Activated CD4-positive, alpha-beta T cell treated with anti-CD3 and anti-CD28 coated beads, Interleukin-2, amount 10 ng/mL, durations not matched to agents 24 days and 14 days (primary cell): ENCODE data around the gene JAM3. TPM values are rescaled to one million over a fixed set of nuclear protein-coding genes. Genes with fewer than 3 reads are reported as not detected.
A peak's percentile ranks its signal among the peaks of the same experiment; 100 is the strongest.
"Not testable (repeated sequence)": the region's sequence is repeated elsewhere in the genome, so short reads cannot be mapped to it uniquely, and the experiment has no call there.

Source experiments
- DNase-seq: peaks from one replicate; pipeline ENCODE4 v3.0.0; 2022
- H3K27ac Mint-ChIP-seq: one replicate; pipeline ENCODE4 v1.8.0; 2022; ENCODE audit warnings: mild to moderate bottlenecking, mixed read lengths
- H3K27me3 Mint-ChIP-seq: one replicate; pipeline ENCODE4 v1.8.0; 2022; ENCODE audit warnings: mixed read lengths
- H3K36me3 Mint-ChIP-seq: one replicate; pipeline ENCODE4 v1.8.0; 2022; ENCODE audit warnings: low read depth, mild to moderate bottlenecking, mixed read lengths
- H3K4me1 Mint-ChIP-seq: one replicate; pipeline ENCODE4 v1.8.0; 2021; ENCODE audit warnings: mixed read lengths
- H3K4me3 Mint-ChIP-seq: one replicate; pipeline ENCODE4 v1.8.0; 2022; ENCODE audit warnings: mild to moderate bottlenecking, moderate library complexity, mixed read lengths
- H3K9me3 Mint-ChIP-seq: one replicate; pipeline ENCODE4 v1.8.0; 2021; ENCODE audit warnings: mixed read lengths
- intact Hi-C: fragments of 100-400 bp; cut with micrococcal nuclease; formaldehyde crosslinking; loops from one replicate; pipeline ENCODE4 v1.15.1; 2023
- total RNA-seq: library from RNA; stranded (reverse); gene quantifications from 2 replicates; pipeline ENCODE4 v1.2.3, GENCODE V29; 2022

Gene JAM3
- total RNA-seq, 1 donor from 2014 or later: 5.0 TPM

- Mint-ChIP-seq H3K9me3 (no peaks in the 10 kb centered on the region), H3K27me3 (no peaks in the 10 kb centered on the region), H3K4me1 (no peaks in the 10 kb centered on the region), H3K36me3 (peaks cover 65% of the 10 kb centered on the region), H3K4me3 (no peak overlapping the region), H3K27ac (no peak overlapping the region)
- intact Hi-C loops: no loop called here
- no peak for DNase-seq
Measured at GRCh38 chr11:134158023-134158422, 89.2 kb downstream of the JAM3 start.

GRCh38 chr11:134159652-134160051 lies 90.8 kb downstream of the JAM3 start:
- Mint-ChIP-seq H3K36me3 (peaks cover 71% of the 10 kb centered on the region), H3K4me3 (no peak overlapping the region), H3K27ac (no peak overlapping the region), H3K27me3 (no peaks in the 10 kb centered on the region), H3K4me1 (peaks cover 5% of the 10 kb centered on the region), H3K9me3 (no peaks in the 10 kb centered on the region)
- intact Hi-C loops: no loop called here
- DNase-seq: no peak

GRCh38 chr11:134164490-134165370 lies 95.9 kb downstream of the JAM3 start:
- no peak for DNase-seq
- H3K9me3 Mint-ChIP-seq: no peaks in the 10 kb centered on the region
- H3K27me3 Mint-ChIP-seq: no peaks in the 10 kb centered on the region
- intact Hi-C loops: no loop called here
- H3K4me1 Mint-ChIP-seq: peaks cover 5% of the 10 kb centered on the region
- H3K36me3 Mint-ChIP-seq: peaks cover 74% of the 10 kb centered on the region
- H3K4me3 Mint-ChIP-seq: no peak overlapping the region
- no peak overlapping the region for H3K27ac Mint-ChIP-seq

- no peak for DNase-seq
- Mint-ChIP-seq H3K9me3 (no peaks in the 10 kb centered on the region), H3K27ac (no peak overlapping the region), H3K27me3 (no peaks in the 10 kb centered on the region), H3K36me3 (peaks cover 73% of the 10 kb centered on the region), H3K4me1 (no peaks in the 10 kb centered on the region), H3K4me3 (no peak overlapping the region)
- intact Hi-C loops: no loop called here
Measured at GRCh38 chr11:134170177-134170918, 101.5 kb downstream of the JAM3 start.

GRCh38 chr11:134170919-134171281 lies 102.0 kb downstream of the JAM3 start:
- Mint-ChIP-seq H3K9me3 (no peaks in the 10 kb centered on the region), H3K27ac (no peak overlapping the region), H3K4me3 (no peak overlapping the region), H3K4me1 (no peaks in the 10 kb centered on the region), H3K36me3 (peaks cover 72% of the 10 kb centered on the region), H3K27me3 (no peaks in the 10 kb centered on the region)
- intact Hi-C loops: no loop called here
- DNase-seq: no peak

GRCh38 chr11:134171951-134172350 lies 103.1 kb downstream of the JAM3 start:
- no peak overlapping the region for H3K4me3 Mint-ChIP-seq
- no peaks in the 10 kb centered on the region for H3K9me3 Mint-ChIP-seq
- no peaks in the 10 kb centered on the region for H3K4me1 Mint-ChIP-seq
- peaks cover 77% of the 10 kb centered on the region for H3K36me3 Mint-ChIP-seq
- intact Hi-C loops: no loop called here
- no peak for DNase-seq
- no peaks in the 10 kb centered on the region for H3K27me3 Mint-ChIP-seq
- peak overlapping the region; percentile 28 for H3K27ac Mint-ChIP-seq

GRCh38 chr11:134173296-134173695 lies 104.4 kb downstream of the JAM3 start:
- DNase-seq: no peak
- H3K27me3 Mint-ChIP-seq: no peaks in the 10 kb centered on the region
- no peak overlapping the region for H3K4me3 Mint-ChIP-seq
- H3K27ac Mint-ChIP-seq: no peak overlapping the region
- no peaks in the 10 kb centered on the region for H3K9me3 Mint-ChIP-seq
- intact Hi-C loops: no loop called here
- H3K4me1 Mint-ChIP-seq: no peaks in the 10 kb centered on the region
- H3K36me3 Mint-ChIP-seq: peaks cover 74% of the 10 kb centered on the region

- H3K27ac Mint-ChIP-seq: no peak overlapping the region
- peaks cover 62% of the 10 kb centered on the region for H3K36me3 Mint-ChIP-seq
- no peaks in the 10 kb centered on the region for H3K27me3 Mint-ChIP-seq
- H3K4me3 Mint-ChIP-seq: no peak overlapping the region
- intact Hi-C loops: no loop called here
- no peaks in the 10 kb centered on the region for H3K9me3 Mint-ChIP-seq
- H3K4me1 Mint-ChIP-seq: no peaks in the 10 kb centered on the region
- no peak for DNase-seq
Measured at GRCh38 chr11:134176284-134176683, 107.4 kb downstream of the JAM3 start.

- peaks cover 59% of the 10 kb centered on the region for H3K36me3 Mint-ChIP-seq
- no peak overlapping the region for H3K4me3 Mint-ChIP-seq
- no peaks in the 10 kb centered on the region for H3K9me3 Mint-ChIP-seq
- intact Hi-C loops: no loop called here
- peak overlapping the region; percentile 28 for H3K27ac Mint-ChIP-seq
- peaks cover 2% of the 10 kb centered on the region for H3K4me1 Mint-ChIP-seq
- no peak for DNase-seq
- H3K27me3 Mint-ChIP-seq: no peaks in the 10 kb centered on the region
Measured at GRCh38 chr11:134178032-134178674, 109.3 kb downstream of the JAM3 start.

GRCh38 chr11:134181707-134182106 lies 112.8 kb downstream of the JAM3 start:
- H3K9me3 Mint-ChIP-seq: no peaks in the 10 kb centered on the region
- H3K27me3 Mint-ChIP-seq: no peaks in the 10 kb centered on the region
- H3K27ac Mint-ChIP-seq: no peak overlapping the region
- intact Hi-C loops: no loop called here
- H3K4me3 Mint-ChIP-seq: no peak overlapping the region
- H3K36me3 Mint-ChIP-seq: peaks cover 57% of the 10 kb centered on the region
- no peak for DNase-seq
- H3K4me1 Mint-ChIP-seq: peaks cover 2% of the 10 kb centered on the region

GRCh38 chr11:134188092-134188491 lies 119.2 kb downstream of the JAM3 start:
- H3K27ac Mint-ChIP-seq, DNase-seq, intact Hi-C loops, H3K9me3 Mint-ChIP-seq, H3K4me3 Mint-ChIP-seq, H3K27me3 Mint-ChIP-seq, H3K4me1 Mint-ChIP-seq: not testable (repeated sequence)
- peaks cover 85% of the 10 kb centered on the region for H3K36me3 Mint-ChIP-seq

- peaks cover 69% of the 10 kb centered on the region for H3K36me3 Mint-ChIP-seq
- no peak overlapping the region for H3K4me3 Mint-ChIP-seq
Measured at GRCh38 chr11:134196756-134197155, 127.9 kb downstream of the JAM3 start.

GRCh38 chr11:134199531-134199930 lies 130.7 kb downstream of the JAM3 start:
- Mint-ChIP-seq H3K36me3 (peaks cover 68% of the 10 kb centered on the region), H3K27me3 (no peaks in the 10 kb centered on the region), H3K27ac (no peak overlapping the region), H3K4me3 (no peak overlapping the region), H3K4me1 (peaks cover 5% of the 10 kb centered on the region), H3K9me3 (no peaks in the 10 kb centered on the region)
- no peak for DNase-seq
- intact Hi-C loops: no loop called here

More at GRCh38 chr11:134196756-134197155, 127.9 kb downstream of the JAM3 start:
- Mint-ChIP-seq H3K9me3 (no peaks in the 10 kb centered on the region), H3K4me1 (peaks cover 5% of the 10 kb centered on the region), H3K27ac (no peak overlapping the region), H3K27me3 (no peaks in the 10 kb centered on the region)
- intact Hi-C loops: no loop called here
- DNase-seq: peak; percentile 65

GRCh38 chr11:134200688-134201087 lies 131.8 kb downstream of the JAM3 start:
- Mint-ChIP-seq H3K27me3 (no peaks in the 10 kb centered on the region), H3K9me3 (no peaks in the 10 kb centered on the region), H3K4me3 (no peak overlapping the region), H3K4me1 (peaks cover 5% of the 10 kb centered on the region), H3K27ac (no peak overlapping the region), H3K36me3 (peaks cover 75% of the 10 kb centered on the region)
- intact Hi-C loops: no loop called here
- no peak for DNase-seq
